Omental fat pad (tissue), 4 donors: ENCODE results near the gene NGEF. TPM values are rescaled to one million over a fixed set of nuclear protein-coding genes. Genes with fewer than 3 reads are reported as not detected.

Experiments used
- ATAC-seq: fragments of 150-250 bp; one replicate; pipeline ENCODE4 v1.9.1; 2016; ENCODE audit warnings: mild to moderate bottlenecking, moderate library complexity; ENCODE audit not compliant: low FRiP score
- DNase-seq: peaks from one replicate; pipeline ENCODE4 v3.0.0-alpha.2; 2019; ENCODE audit warnings: low spot score
- CTCF ChIP-seq, 3 donors: fragments of 450-650 bp; IDR thresholded peaks; one replicate each; pipeline ENCODE4 v1.5.1; 2016 to 2017; ENCODE audit warnings: antibody characterized with exemption in 3 of 3, mild to moderate bottlenecking in 3 of 3, moderate library complexity in 2 of 3
- total RNA-seq, 4 donors: library from RNA; depleted of rRNA; stranded (reverse); fragments of >200 nt; gene quantifications; one replicate each; pipeline ENCODE4 v1.1.0, GENCODE V29; 2016

Gene NGEF
- total RNA-seq, 4 donors from 2014 or later, result 1.1 to 1.9 (median 1.3) TPM; not detected in 1

GRCh38 chr2:232983669-232984140, 29.4 kb downstream of the NGEF start:
- ATAC-seq, result no peak
- no peak for TF ChIP-seq CTCF (IDR thresholded peaks at IDR 0.05)
- DNase-seq, result no peak

DNA sequence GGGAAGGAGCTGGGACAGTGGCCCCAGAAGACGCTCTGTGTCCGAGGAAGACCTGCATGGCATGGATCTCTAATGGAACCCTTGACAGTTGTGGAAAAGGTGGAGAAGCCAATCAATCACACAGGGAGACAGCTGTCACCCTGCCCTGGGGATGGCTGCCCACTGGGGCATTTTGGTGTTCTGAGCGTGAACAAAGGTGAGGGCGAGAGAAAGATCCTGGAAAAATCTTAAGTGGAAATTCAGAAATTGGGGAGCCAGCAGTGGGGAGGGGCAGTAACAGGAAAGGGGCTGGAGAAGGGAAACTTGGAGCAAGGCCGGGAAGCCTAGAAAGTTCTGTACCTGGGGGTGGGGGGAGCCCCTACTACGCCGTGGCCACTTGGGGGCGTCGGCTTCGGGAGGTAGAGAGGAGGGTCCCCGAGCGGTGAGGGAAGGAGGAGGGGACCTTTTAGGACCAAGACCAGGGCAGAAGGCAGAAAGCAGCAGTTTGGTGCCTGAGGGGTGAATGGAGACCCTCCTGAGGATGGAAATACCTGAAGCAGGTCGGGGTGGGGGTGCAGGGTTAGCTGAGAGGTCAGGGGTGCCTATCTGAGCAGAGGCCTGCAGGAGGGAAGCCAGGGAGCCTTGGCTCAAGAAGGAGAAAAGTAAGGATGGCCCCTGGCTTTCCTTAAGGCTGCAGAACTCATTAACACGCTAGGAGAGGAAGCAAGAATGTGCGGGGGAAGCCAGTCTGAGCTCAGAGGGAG, 30.0 kb downstream of the NGEF start:
- no peak for ATAC-seq
- TF ChIP-seq CTCF (IDR thresholded peaks at IDR 0.05), result no peak
- no peak for DNase-seq

- no peak for TF ChIP-seq CTCF (IDR thresholded peaks at IDR 0.05)
- DNase-seq, result no peak
- ATAC-seq, result no peak
These were observed 31.2 kb downstream of the NGEF start for GRCh38 chr2:232981767-232982360.

GRCh38 chr2:232981356-232981755, 31.7 kb downstream of the NGEF start:
- no peak for TF ChIP-seq CTCF (IDR thresholded peaks at IDR 0.05)
- ATAC-seq, result no peak
- no peak for DNase-seq

GRCh38 chr2:232980683-232981082, 32.4 kb downstream of the NGEF start:
- ATAC-seq (no peak), DNase-seq (no peak)
- TF ChIP-seq CTCF (IDR thresholded peaks at IDR 0.05), result no peak

GRCh38 chr2:232979871-232980461, 33.1 kb downstream of the NGEF start:
- ATAC-seq (peak; percentile 59), DNase-seq (no peak)
- no peak for TF ChIP-seq CTCF (IDR thresholded peaks at IDR 0.05)
